Gastroesophageal sphincter (tissue), 4 donors: ENCODE data around the gene RNLS. TPM values are rescaled to one million over a fixed set of nuclear protein-coding genes. Genes with fewer than 3 reads are reported as not detected.

Experiments
- ATAC-seq: fragments of 150-250 bp; one replicate; pipeline ENCODE4 v1.9.1; 2016; ENCODE audit warnings: mild to moderate bottlenecking, moderate library complexity
- H3K27ac ChIP-seq, 4 donors: fragments of 200-600 bp; sonication (generic) in 3 of 4; 1 replicate in 3 of 4; 2 replicates in 1 of 4; pipeline ENCODE4 v1.5.1; 2016 to 2019
- H3K27me3 ChIP-seq: fragments of 200-600 bp; sonication (generic); one replicate; pipeline ENCODE4 v1.5.1; 2019
- H3K36me3 ChIP-seq, 2 donors: fragments of 200-600 bp; sonication (generic); one replicate each; pipeline ENCODE4 v1.5.1; 2019; ENCODE audit warnings: control low read depth in 1 of 2
- H3K4me1 ChIP-seq, 3 donors: fragments of 200-600 bp; sonication (generic); 1 replicate in 2 of 3; 2 replicates in 1 of 3; pipeline ENCODE4 v1.5.1; 2016 to 2019; ENCODE audit warnings: control low read depth in 2 of 3
- H3K4me3 ChIP-seq, 2 donors: fragments of 200-600 bp; sonication (generic); one replicate each; pipeline ENCODE4 v1.5.1; 2019; ENCODE audit warnings: mild to moderate bottlenecking in 1 of 2, moderate library complexity in 1 of 2
- H3K9me3 ChIP-seq, 3 donors: fragments of 200-600 bp; sonication (generic); one replicate each; pipeline ENCODE4 v1.5.1; 2017 to 2019; ENCODE audit warnings: control low read depth in 2 of 3
- EP300 ChIP-seq: sonication (generic); formaldehyde crosslinking; IDR thresholded peaks from one replicate; pipeline ENCODE4 v1.6.1; 2017; ENCODE audit warnings: antibody characterized with exemption, mild to moderate bottlenecking
- POLR2A ChIP-seq, 2 donors: fragments of 450-650 bp; IDR thresholded peaks; one replicate each; pipeline ENCODE4 v1.6.1; 2017; ENCODE audit warnings: antibody characterized with exemption in 2 of 2, mild to moderate bottlenecking in 2 of 2, moderate library complexity in 1 of 2
- POLR2AphosphoS5 ChIP-seq: sonication (generic); formaldehyde crosslinking; IDR thresholded peaks from one replicate; pipeline ENCODE4 v1.6.1; 2017; ENCODE audit warnings: antibody characterized with exemption
- WGBS, 2 donors: methylation state at CpG; one replicate each; pipeline ENCODE4 v1.1.5; 2018; ENCODE audit warnings: low coverage in 1 of 2; 5-methylcytosine and 5-hydroxymethylcytosine counted together
- total RNA-seq, 4 donors: library from RNA; depleted of rRNA; stranded (reverse); fragments of >200 nt; gene quantifications; one replicate each; pipeline ENCODE4 v1.1.0, GENCODE V29; 2016
- TF ChIP-seq, protein P1 (sequence below), 4 experiments: fragments of 200-600 bp in 2 of 4; fragments of 450-650 bp in 2 of 4; sonication (generic) in 1 of 4; IDR thresholded peaks; one replicate each; pipeline ENCODE4 v1.5.1; 2017 to 2019; ENCODE audit warnings: antibody characterized with exemption in 4 of 4, mild to moderate bottlenecking in 2 of 4, moderate library complexity in 2 of 4

RNLS gene
- total RNA-seq, 4 donors from 2014 or later = 9.4 to 25.1 (median 15.3) TPM

DNA sequence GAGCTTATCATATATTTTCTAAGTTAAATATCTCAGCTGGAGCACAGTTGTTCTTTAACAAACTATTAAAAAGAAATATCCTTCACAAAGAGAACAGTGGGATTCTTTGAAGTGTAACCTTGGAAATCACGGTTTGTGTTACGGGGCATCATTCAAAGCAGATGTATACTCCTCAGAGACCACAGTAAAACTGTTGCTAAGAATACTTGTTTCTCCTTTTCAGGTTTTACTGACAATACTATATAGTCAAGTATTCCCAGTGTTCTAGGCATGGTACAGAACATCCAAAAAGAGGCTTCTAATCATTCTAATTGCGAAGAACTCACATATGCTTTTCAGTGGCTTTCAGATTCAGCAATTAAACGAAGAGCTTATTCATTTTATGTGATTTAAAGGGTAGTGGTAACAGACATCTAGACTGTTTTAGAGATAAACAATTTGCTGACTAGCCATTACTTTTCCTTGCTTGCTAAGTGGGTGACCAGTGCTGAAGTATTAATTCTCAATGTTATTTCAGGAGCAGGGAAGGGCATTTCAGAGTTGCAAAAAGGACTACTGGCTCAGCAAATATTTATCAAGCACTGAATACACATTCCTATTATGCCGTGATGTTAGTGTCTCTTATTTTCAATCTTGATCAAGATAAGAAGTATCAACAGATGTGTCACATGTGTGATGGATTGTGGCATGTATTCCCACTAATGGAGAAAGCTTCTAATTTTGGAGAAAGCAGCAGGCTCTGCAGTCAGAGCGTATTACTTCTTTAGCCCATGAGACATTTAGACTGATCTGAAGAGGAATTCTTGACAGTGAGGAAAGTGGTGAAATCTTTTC is 236.8 kb downstream of the RNLS start:
- Histone ChIP-seq H3K4me1 (peaks cover 0 to 7% (median 0%) of the 10 kb centered on the region in 3 donors), H3K27ac (no peak overlapping the region), H3K9me3 (no peaks in the 10 kb centered on the region), H3K4me3 (no peak overlapping the region), H3K27me3 (no peaks in the 10 kb centered on the region), H3K36me3 (no peaks in the 10 kb centered on the region)
- WGBS, 2 donors = 57 to 64% methylated on average over 6 of the region's 6 CpGs
- no peak for TF ChIP-seq EP300
- no peak for TF ChIP-seq POLR2A (IDR thresholded peaks at IDR 0.05)
- no peak for TF ChIP-seq POLR2AphosphoS5
- ATAC-seq = no peak

DNA sequence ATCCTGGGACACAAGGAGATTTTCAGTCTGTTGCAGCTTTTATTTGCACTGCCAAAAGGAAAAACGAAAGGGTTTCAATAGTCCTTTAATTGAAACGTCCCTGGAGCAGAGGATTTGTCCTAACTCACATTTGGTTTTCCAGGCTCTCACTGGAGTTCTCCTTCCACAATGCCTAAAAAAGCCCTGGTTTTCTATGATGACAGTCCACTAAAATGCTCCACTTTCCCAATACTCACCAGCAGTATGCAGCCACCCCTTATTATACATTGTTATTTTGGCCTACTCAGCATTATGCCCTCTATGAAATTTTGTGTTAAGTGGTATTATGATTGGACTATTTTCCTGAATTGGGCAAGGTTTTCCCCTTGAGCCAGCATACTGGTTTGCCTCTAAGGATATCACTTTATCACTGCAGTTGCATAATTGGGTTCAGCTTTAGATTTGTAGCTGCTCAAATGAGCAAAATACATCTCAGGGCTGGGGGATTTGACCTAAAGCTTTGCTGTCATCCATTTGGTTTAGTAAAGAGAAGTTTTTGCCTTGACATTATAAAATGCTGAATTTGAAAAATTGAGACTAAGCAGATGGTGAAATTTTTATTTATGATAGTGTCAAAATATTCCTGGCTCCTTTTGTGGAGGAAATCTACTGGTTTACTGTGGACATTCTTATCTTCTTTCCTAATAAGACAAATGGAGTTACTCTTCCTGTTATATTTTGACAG is 239.2 kb downstream of the RNLS start:
- WGBS, 2 donors = 12 to 18% methylated on average over 2 of the region's 2 CpGs
- TF ChIP-seq POLR2A (IDR thresholded peaks at IDR 0.05) = no peak
- TF ChIP-seq, protein P1, sequence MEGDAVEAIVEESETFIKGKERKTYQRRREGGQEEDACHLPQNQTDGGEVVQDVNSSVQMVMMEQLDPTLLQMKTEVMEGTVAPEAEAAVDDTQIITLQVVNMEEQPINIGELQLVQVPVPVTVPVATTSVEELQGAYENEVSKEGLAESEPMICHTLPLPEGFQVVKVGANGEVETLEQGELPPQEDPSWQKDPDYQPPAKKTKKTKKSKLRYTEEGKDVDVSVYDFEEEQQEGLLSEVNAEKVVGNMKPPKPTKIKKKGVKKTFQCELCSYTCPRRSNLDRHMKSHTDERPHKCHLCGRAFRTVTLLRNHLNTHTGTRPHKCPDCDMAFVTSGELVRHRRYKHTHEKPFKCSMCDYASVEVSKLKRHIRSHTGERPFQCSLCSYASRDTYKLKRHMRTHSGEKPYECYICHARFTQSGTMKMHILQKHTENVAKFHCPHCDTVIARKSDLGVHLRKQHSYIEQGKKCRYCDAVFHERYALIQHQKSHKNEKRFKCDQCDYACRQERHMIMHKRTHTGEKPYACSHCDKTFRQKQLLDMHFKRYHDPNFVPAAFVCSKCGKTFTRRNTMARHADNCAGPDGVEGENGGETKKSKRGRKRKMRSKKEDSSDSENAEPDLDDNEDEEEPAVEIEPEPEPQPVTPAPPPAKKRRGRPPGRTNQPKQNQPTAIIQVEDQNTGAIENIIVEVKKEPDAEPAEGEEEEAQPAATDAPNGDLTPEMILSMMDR (IDR thresholded peaks at IDR 0.05) = no peak
- TF ChIP-seq POLR2AphosphoS5 = no peak
- TF ChIP-seq EP300 = no peak
- Histone ChIP-seq H3K4me3 (no peak overlapping the region), H3K4me1 (peaks cover 0 to 7% (median 0%) of the 10 kb centered on the region in 3 donors), H3K9me3 (no peaks in the 10 kb centered on the region), H3K36me3 (no peaks in the 10 kb centered on the region), H3K27me3 (no peaks in the 10 kb centered on the region), H3K27ac (peak overlapping the region in 3 of 4 donors; percentile 24 to 53 (median 41))
- peak; percentile 31 for ATAC-seq

DNA sequence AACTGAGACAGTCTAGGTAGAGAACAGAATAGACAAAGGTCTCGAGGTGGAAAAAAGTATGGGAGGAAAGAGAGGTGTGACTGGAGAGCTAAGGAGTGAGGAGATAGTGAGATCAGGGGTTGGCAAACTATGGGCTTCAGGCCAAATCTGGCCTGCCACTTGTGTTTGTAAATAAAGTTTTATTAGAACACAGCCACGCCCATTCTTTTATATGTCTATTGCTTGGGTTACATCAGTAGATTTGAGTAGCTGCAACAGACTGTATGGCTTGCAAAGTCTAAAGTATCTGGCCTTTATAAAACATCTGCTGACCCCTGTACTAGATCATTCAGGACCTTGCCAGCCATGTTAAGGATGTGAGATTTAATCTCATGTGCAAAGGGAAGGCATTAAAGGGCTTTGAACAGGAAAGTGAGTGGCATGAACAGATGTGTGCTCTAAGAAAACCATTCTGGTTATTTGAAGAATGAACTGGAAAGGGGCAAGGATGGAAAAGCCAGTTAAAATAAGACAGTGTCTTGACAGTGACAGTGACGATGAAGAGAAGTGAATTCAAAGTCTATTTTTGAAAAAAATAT is 240.3 kb downstream of the RNLS start:
- ATAC-seq = no peak
- no peaks in the 10 kb centered on the region for H3K27me3 ChIP-seq
- H3K4me1 ChIP-seq = peaks cover 0 to 7% (median 0%) of the 10 kb centered on the region in 3 donors
- 79 to 85% methylated on average over 3 of the region's 3 CpGs for WGBS, 2 donors
- no peak overlapping the region for H3K4me3 ChIP-seq
- peak overlapping the region in 1 of 4 donors; percentile 24 for H3K27ac ChIP-seq
- H3K9me3 ChIP-seq = no peaks in the 10 kb centered on the region
- no peak for TF ChIP-seq POLR2AphosphoS5
- no peak for TF ChIP-seq EP300
- TF ChIP-seq POLR2A (IDR thresholded peaks at IDR 0.05) = no peak
- TF ChIP-seq, protein P1 (IDR thresholded peaks at IDR 0.05) = no peak
- H3K36me3 ChIP-seq = no peaks in the 10 kb centered on the region

DNA sequence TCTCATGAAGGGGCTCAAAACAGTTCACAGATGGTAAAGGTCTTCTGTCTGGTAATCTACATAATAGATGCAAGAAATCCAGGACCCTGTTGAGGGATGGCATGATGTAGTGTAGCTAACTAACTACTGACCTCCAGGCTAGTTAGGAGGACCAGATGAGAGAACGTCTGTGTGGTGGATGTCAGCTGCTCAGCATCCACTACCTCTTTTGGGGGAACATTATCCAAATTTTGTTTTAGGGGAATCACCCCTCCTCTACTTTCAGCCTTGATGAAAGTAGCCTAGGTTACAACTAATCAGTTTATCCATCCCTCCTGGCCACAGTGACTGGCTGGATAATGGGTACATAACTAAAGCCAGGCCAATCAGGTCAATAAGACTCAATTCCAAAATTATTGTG is 246.0 kb downstream of the RNLS start:
- H3K4me3 ChIP-seq = no peak overlapping the region
- no peak overlapping the region for H3K27ac ChIP-seq
- H3K27me3 ChIP-seq = no peaks in the 10 kb centered on the region
- no peaks in the 10 kb centered on the region for H3K36me3 ChIP-seq
- 82% methylated on average over 1 of the region's 1 CpG; no CpG with 5 or more reads in 1 of the 2 donors for WGBS, 2 donors
- no peaks in the 10 kb centered on the region for H3K4me1 ChIP-seq
- no peak for ATAC-seq
- H3K9me3 ChIP-seq = no peaks in the 10 kb centered on the region
- TF ChIP-seq, protein P1 (IDR thresholded peaks at IDR 0.05) = no peak
- TF ChIP-seq POLR2AphosphoS5 (no peak), EP300 (no peak), POLR2A (IDR thresholded peaks at IDR 0.05) (no peak)

DNA sequence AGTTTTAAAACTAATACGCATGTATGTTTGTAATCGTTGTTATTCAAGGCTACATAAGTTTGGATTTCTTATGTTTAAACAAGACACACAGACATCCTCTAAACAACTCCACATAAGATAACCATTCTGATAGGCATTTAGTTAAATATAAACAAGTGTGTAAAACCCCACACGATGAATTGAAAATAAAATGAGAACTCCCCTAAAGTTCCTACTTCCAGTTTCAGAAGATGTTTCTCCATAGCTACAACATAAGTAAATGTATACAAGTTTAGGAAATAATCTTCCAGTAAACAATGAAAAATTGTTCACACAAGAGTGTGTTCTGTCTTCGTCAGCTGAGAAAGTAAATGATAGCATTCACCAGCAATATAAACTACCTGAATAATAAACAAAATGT is 246.8 kb downstream of the RNLS start:
- Histone ChIP-seq H3K9me3 (no peaks in the 10 kb centered on the region), H3K4me1 (no peaks in the 10 kb centered on the region), H3K4me3 (no peak overlapping the region), H3K27ac (no peak overlapping the region), H3K27me3 (no peaks in the 10 kb centered on the region), H3K36me3 (no peaks in the 10 kb centered on the region)
- ATAC-seq = no peak
- TF ChIP-seq, protein P1 (IDR thresholded peaks at IDR 0.05) = no peak
- TF ChIP-seq POLR2A (IDR thresholded peaks at IDR 0.05) (no peak), POLR2AphosphoS5 (no peak), EP300 (no peak)
- 63 to 73% methylated on average over 4 of the region's 4 CpGs for whole genome bisulfite sequencing, 2 donors
